GM18505 (cell line): ENCODE measurements around the gene PRKCQ.

Source experiments
- ATAC-seq: cut with Tn5 transposase; IDR thresholded peaks from one replicate; pipeline ENCODE4 v1.9.1; 2021; ENCODE audit not compliant: unreplicated experiment
- POLR2A ChIP-seq: IDR thresholded peaks from 4 replicates; pipeline ENCODE4 v1.6.1; 2011; ENCODE audit warnings: borderline replicate concordance; ENCODE audit not compliant: insufficient read depth, insufficient read length; ENCODE audit errors: extremely low read depth

Gene PRKCQ

GRCh38 chr10:6513476-6513875, 66.6 kb downstream of the PRKCQ start:
- no peak for TF ChIP-seq POLR2A
- no peak for ATAC-seq

DNA sequence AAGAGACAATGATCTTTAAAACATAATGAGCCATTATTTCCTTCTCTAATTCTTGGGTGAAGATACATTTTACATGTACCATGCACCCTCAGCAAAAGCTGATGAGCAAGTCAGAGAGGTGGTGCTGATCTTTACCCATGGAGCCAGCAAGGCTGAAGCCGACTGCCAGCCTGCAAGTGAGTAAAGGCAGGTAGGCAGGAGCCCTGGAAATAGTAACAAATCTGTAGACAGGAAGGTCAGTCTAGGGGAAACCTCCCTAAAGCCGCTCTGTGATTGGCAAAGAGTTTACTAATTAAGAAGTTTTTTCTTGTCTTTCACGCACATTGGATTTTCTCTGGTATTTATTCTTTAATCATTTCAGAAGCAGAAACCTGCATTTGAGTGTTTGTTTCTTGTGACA, 67.9 kb downstream of the PRKCQ start:
- no peak for TF ChIP-seq POLR2A
- no peak for ATAC-seq

GRCh38 chr10:6511347-6511746, 68.7 kb downstream of the PRKCQ start:
- ATAC-seq, result no peak
- no peak for TF ChIP-seq POLR2A

GRCh38 chr10:6507311-6507710, 72.8 kb downstream of the PRKCQ start:
- ATAC-seq, result peak; percentile 79
- no peak for TF ChIP-seq POLR2A

DNA sequence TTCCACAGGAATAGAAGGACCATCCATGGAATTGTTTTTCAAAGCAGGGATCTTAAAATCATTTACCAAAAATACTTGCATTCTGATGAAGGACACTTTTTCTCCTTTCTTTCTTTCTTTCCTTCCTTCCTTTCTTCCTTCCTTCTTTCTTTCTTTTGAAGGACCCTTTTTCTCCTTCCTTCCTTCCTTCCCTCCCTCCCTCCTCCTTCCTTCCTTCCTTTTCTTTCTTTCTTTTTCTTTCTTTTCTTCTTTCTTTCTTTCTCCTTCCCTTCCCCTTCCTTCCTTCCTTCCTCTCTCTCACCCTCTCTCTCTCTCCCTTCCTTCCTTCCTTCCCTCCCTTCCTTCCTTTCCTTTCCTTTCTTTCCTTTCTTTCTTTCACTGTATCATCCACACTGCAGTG, 74.8 kb downstream of the PRKCQ start:
- ATAC-seq, result no peak
- TF ChIP-seq POLR2A, result no peak

GRCh38 chr10:6504296-6504695, 75.8 kb downstream of the PRKCQ start:
- ATAC-seq, result no peak
- no peak for TF ChIP-seq POLR2A

- TF ChIP-seq POLR2A, result no peak
- ATAC-seq, result no peak
Observed at GRCh38 chr10:6503171-6503570, 76.9 kb downstream of the PRKCQ start.

GRCh38 chr10:6501931-6502330, 78.1 kb downstream of the PRKCQ start:
- TF ChIP-seq POLR2A, result no peak
- ATAC-seq, result no peak

DNA sequence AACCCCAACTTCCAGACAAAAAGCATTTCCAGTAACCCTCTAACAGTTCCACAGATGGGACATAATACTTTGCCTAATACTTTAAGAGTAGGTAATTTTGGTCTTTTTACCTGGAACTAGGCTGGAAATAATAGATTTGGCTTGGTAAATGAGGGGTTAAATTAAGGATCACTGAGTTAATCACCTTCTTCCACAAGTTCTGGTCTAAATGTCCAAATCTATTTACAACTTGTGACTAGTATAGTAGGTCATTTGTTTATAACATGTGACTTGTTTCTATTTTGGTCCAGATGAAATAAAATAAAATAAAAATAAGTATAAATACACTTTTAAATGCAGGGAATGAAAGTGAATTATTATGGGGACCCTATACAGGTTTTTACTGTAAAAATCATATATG, 80.1 kb downstream of the PRKCQ start:
- no peak for TF ChIP-seq POLR2A
- ATAC-seq, result no peak

- no peak for ATAC-seq
Observed at GRCh38 chr10:6498771-6499170, 81.3 kb downstream of the PRKCQ start.

DNA sequence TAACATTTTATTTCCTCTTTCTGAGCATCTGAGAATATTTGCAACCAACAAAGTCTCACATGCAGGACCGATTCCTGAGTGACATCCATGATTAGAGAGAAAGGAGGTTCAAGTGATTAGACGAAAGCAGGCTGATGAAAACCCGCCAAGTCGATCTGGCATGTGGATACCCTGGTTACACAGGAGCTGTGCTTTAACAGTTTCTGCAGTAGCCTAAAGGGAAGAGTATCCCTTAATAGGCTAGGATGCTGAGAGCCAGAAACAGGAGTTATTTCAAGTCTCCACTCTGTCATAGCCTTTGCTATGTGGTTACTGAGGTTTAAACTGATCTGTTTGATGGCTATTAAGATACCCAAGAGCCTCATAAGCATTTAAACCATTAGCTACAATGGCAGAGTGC, 82.5 kb downstream of the PRKCQ start:
- TF ChIP-seq POLR2A, result no peak
- ATAC-seq, result no peak

More at GRCh38 chr10:6498771-6499170, 81.3 kb downstream of the PRKCQ start:
- no peak for TF ChIP-seq POLR2A

DNA sequence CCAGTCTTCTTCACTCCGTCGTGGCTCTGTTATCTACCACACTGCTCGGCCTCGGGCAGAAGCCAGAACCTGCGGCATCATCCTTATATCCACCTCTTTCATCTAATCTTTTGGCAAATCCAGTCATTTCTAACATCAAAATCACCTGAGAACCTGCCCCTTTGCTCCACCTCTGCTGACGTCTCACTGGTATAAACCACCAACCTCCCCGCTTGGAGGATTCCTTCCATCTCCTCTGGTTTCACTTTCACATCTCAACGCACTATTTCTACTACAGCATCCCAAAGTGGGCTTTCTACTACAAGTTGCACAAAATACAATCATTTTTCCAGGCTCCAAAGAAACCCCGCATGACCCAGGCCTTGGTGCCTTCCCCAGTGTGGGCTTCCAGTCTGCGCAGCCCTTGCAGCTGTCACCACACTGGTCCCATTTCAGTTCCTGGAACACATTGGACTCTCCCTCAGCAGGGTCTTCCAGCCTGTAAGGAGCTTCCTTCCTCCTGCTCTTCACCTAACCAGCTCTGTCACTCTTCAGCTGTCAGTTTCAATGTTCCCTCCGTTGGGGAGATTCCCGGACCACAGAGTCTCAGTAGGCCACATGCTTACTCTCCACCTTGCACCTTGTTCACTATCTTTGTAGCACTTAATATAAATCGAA, 85.0 kb downstream of the PRKCQ start:
- TF ChIP-seq POLR2A, result no peak
- no peak for ATAC-seq

DNA sequence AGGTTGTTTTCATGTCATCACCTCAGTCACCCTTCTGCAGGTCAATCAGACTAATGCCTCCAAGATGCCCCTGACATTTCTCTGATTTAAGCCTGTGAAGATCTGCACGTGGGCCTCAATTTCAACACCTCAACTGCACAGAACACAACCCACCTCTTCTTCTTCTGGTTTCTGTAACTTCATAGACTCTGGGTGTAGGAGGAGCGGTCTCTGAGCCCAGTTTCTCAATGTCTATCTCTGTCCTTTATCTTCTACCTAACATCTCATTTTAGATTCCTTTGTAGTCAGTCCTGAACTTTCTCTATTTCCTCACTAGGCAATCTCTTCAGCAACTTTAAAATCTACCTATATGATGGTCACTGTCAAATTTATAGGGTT, 85.6 kb downstream of the PRKCQ start:
- no peak for TF ChIP-seq POLR2A
- no peak for ATAC-seq

GRCh38 chr10:6493521-6494441, 86.3 kb downstream of the PRKCQ start:
- ATAC-seq, result no peak
- TF ChIP-seq POLR2A, result no peak
